ENCODE data around the gene APBA2.

DNA sequence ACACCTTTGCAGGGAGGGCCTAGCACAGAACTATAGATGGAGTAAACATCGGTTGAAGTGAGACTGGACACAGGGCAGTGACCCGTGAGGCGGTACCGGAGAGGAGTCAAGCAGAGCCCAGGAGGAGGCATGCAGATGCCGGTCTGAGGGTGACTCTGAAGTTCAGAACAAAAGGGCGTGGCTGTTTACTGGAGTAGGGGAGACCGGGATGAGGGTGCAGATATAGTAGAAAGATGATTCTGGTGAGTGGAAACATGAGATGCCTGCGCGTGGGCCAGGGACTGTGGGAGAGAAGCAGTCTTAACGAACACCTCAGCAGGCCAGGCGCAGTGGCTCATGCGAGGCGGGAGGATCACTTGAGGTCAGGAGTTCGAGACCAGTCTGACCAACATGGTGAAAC, 270.7 kb downstream of the APBA2 start:
- TF ChIP-seq, protein P1, sequence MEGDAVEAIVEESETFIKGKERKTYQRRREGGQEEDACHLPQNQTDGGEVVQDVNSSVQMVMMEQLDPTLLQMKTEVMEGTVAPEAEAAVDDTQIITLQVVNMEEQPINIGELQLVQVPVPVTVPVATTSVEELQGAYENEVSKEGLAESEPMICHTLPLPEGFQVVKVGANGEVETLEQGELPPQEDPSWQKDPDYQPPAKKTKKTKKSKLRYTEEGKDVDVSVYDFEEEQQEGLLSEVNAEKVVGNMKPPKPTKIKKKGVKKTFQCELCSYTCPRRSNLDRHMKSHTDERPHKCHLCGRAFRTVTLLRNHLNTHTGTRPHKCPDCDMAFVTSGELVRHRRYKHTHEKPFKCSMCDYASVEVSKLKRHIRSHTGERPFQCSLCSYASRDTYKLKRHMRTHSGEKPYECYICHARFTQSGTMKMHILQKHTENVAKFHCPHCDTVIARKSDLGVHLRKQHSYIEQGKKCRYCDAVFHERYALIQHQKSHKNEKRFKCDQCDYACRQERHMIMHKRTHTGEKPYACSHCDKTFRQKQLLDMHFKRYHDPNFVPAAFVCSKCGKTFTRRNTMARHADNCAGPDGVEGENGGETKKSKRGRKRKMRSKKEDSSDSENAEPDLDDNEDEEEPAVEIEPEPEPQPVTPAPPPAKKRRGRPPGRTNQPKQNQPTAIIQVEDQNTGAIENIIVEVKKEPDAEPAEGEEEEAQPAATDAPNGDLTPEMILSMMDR (IDR thresholded peaks at IDR 0.05), result no peak
- no peak for TF ChIP-seq CEBPB (IDR thresholded peaks at IDR 0.05)
- TF ChIP-seq PHF8 (IDR thresholded peaks at IDR 0.05; ENCODE audit: borderline replicate concordance, low read depth), result no peak
- no peak for TF ChIP-seq EP300 (IDR thresholded peaks at IDR 0.05)
- TF ChIP-seq RFX5 (IDR thresholded peaks at IDR 0.05), result no peak
- TF ChIP-seq, protein P2, sequence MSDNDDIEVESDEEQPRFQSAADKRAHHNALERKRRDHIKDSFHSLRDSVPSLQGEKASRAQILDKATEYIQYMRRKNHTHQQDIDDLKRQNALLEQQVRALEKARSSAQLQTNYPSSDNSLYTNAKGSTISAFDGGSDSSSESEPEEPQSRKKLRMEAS (IDR thresholded peaks at IDR 0.05), result no peak
- TF ChIP-seq JUNB (IDR thresholded peaks at IDR 0.05), result no peak
- TF ChIP-seq POLR2A (IDR thresholded peaks at IDR 0.05; ENCODE audit: low read length), result no peak
- no peak for TF ChIP-seq RAD21 (conservative IDR thresholded peaks at IDR 0.05 in 1 of 2, IDR thresholded peaks at IDR 0.05 in 1 of 2)
- TF ChIP-seq CBX2 (IDR thresholded peaks at IDR 0.05; ENCODE audit: borderline replicate concordance, low read depth), result no peak
- TF ChIP-seq, protein P3, sequence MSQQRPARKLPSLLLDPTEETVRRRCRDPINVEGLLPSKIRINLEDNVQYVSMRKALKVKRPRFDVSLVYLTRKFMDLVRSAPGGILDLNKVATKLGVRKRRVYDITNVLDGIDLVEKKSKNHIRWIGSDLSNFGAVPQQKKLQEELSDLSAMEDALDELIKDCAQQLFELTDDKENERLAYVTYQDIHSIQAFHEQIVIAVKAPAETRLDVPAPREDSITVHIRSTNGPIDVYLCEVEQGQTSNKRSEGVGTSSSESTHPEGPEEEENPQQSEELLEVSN (IDR thresholded peaks at IDR 0.05; ENCODE audit: borderline replicate concordance, low read depth), result no peak
